Femur (tissue), 1 donor: ENCODE measurements around the gene TPST2.

Source experiments
- DNase-seq: peaks from one replicate; pipeline ENCODE4 v3.0.0-alpha.2; 2017

Gene TPST2

GRCh38 chr22:26610072-26610958, 20.4 kb upstream of the TPST2 start:
- peak; percentile 82 for DNase-seq

DNA sequence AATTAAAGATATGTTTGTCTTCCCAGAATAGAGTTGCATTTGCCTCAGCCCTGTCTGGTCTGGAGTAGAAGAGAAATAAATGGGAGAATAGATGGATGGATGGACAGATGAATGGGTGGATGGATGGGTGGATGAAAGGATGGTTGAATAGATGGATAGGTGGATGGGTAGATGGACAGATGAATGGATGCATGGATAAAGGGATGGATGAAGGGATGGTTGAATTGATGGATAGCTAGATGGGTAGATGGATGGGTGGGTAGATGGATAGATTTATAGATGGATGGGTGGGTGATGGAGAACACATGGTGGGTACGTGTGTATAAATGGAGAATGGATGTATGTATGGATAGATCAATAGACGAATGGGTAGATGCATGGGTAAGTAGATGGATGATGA, 19.4 kb upstream of the TPST2 start:
- DNase-seq, result no peak

- DNase-seq, result no peak
Observed at GRCh38 chr22:26608129-26608528, 18.2 kb upstream of the TPST2 start.

DNA sequence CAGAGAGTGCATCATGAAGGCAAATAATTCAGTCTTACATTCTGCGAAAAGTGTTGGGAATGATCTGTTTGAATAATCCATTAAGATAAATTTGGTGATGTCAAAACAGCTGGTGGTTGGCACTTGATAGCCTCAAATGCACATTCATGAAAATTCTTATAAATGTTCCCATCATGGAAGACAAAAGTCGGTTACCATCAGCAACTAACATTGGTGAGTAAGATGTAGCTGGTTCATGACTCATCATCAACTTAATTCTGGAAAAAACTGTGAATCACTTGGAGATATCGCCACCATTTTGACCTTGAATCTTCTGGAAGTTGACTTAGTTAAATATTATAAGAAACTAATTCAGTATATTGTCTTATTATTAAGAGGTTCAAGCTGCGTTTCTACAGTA, 16.7 kb upstream of the TPST2 start:
- DNase-seq, result no peak

DNA sequence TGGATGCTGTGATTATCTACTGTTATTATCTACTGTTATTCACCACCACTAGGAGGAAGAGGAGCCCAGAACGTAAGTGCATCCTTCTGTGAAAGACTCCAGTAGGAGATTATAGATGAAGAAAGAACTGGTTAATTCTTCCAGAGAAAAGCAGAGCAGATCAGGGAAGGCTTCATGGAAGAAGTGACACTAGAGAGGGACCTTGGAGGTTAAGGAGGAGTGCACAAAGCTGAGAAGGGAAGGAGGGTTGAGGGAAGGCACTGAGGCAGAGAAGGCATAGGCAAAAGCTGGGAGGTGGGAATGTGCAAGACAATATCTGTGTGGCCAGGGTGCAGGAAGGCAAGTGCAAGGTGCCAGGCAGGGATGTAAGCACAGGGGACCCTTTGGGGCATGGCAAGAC, 14.4 kb upstream of the TPST2 start:
- no peak for DNase-seq

DNA sequence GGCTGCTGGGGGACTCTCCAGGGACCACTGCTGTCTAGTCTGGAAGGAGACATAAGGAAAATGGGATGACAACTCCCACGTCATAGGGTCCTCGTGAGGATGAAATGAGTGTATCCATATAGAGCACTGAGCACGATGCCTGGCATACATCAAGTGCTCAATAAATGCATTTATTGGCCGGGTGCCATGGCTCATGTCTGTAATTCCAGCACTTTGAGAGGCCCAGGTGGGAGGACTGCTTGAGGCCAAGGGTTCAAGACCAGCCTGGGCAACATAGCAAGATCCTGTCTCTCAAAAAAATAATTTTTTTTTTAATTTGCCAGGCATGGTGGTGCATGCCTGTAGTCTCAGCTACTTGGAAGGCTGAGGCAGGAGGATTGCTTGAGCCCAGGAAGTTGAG, 12.2 kb upstream of the TPST2 start:
- DNase-seq, result no peak

DNA sequence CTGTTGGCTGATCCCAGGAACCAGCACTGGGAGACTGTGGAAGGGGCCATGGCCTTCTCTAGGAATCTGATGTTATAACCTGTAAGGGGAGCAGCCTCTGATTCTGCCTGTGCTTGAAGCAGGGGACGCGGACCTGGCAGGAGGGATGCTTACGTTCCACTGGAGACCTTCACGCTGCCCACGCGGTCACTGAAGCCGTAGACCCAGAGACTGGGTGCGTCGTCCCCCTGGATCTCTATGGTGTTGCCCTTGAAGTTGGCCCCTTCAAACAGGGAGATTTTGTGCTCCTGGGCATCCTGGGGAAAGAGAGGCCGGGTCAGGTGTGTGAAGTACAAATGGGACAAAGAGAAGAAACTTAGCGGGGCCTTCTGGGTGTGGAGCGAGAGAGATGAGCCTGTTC, 11.8 kb upstream of the TPST2 start:
- DNase-seq, result no peak

GRCh38 chr22:26599505-26599904, 9.6 kb upstream of the TPST2 start:
- DNase-seq, result no peak

DNA sequence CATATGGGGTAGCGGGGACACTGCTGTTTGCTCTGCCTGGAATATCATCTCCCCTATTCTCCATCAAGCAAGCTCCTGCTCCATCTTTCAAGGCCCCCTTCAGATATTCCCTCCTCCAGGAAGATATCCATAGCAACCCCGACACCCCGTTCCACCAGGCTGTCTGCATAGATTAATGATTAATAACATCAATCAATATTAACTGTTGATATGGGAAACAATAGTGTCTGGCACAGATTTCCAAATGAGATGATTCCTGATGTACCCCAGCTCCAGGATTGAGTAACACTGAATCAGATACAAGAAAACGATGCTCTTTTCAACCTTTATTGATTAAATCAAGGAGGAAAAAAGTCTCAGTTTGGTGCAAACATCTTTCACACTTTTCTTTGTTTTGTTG, 7.5 kb upstream of the TPST2 start:
- no peak for DNase-seq

DNA sequence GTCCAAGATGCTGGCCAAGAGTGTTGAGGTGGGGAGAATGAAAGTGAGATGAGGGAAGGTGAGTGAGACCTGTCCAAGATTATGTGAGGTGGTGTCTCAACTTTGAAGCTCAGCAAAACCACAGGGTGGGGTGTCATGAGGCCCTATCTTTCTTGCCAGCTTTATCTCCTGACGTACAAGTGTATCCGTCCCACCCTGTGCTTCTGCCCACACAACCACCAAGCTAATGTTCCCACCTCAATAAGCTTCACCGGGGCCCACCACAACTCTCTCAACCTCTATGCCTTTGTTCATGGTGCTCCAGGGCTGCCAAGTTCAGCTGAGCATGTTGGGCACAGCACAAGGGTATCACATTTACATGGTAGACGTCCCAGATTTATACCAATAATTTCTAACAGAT, 7.1 kb upstream of the TPST2 start:
- DNase-seq, result no peak

- no peak for DNase-seq
Observed at GRCh38 chr22:26593763-26594162, 3.8 kb upstream of the TPST2 start.

- no peak for DNase-seq
Observed at GRCh38 chr22:26592421-26592891, 2.5 kb upstream of the TPST2 start.

DNA sequence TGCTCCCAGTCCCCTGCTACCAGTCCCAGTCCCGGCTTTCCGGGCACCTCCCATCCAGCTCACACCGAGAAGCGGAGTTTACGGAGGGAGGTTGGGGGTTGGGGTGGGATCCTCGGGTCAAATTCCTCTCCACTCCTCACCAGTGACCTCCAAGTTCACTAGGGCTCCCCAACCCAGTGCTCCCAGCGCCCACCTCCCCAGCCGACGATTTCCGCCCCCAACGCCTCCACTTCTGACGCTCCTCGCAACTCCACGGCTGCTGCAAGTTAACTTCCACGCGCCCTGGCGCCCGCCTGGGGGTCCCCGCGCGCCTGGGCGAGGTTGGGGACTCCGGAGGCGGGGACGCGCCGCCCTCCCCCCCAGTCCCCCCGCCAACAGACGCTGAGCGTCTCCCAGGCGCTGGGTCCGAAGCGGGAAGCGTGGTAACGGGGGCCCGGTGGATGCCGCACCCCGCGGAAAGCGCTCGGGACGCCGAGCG, 526 bp downstream of the TPST2 start:
- DNase-seq, result peak; percentile 49

GRCh38 chr22:26588729-26589366, 1.1 kb downstream of the TPST2 start:
- no peak for DNase-seq

GRCh38 chr22:26587991-26588613, 1.8 kb downstream of the TPST2 start:
- no peak for DNase-seq

DNA sequence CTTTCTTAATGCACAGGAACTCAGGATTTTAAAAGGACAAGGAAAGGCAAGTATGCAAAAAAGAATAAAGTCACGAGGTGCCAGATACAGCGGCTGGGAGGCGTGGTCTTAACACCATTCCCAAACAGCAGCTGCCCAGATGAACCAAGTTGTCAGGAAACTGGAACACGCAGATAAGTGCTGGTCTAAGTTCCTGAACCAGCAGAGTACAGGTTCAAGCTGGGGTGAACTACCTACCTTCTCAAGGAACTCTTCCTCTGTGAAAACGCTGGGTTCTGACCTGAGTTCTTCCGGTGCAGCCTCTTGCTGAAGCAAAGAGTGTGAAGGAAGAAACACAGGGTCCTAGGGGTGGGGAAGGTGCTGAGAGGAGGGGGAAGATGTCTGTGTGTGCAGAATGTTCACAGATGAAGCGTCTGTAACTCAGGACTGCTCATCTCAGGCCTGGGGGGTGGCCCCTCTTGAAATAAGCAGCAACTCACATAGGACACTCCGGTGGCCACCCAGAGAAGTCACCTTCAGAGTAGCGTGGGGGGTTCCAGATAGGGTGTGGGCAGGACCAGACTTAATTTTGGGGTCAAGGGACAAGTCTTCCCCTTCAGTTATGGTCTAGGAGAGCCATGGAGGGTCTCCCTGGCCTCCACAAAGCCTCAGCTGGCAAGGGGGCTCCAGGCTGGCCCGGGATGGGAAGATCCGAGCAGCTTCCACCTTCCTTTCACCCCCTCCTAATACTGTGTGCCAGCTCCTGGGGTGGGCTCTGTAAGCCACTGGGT, 3.2 kb downstream of the TPST2 start:
- no peak for DNase-seq

DNA sequence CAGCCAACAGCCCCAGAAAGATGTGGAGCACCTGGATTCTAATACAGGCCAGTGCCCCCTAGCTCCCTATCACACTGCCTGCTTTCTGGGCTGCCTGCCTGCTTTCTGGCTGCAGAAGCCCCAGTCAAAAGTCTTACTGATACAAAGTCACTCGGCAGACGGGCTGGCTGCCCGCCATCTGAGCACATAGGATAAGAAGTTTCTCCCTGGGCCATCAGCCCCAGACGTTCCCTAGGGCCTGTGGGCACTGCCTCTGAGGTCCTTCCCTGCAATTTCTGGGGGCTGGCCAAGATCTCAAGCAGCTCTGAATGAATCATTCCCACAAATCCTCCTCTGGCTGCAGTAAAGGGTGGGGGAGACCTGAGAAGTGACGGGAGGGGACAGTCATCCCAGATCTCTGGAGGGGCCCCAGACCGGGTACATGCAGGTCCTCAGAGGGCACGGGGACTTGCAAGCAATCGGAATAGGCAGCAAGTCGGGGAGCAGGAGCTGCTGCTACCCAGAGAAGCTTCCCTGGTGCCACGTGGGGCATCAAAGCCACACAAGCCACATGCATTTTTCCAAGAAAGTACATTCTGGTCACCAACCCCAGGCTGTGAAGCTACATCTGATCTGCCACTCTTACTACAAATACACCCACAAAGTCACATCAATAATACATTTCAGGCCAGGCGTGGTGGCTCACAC, 4.7 kb downstream of the TPST2 start:
- DNase-seq, result peak; percentile 80

DNA sequence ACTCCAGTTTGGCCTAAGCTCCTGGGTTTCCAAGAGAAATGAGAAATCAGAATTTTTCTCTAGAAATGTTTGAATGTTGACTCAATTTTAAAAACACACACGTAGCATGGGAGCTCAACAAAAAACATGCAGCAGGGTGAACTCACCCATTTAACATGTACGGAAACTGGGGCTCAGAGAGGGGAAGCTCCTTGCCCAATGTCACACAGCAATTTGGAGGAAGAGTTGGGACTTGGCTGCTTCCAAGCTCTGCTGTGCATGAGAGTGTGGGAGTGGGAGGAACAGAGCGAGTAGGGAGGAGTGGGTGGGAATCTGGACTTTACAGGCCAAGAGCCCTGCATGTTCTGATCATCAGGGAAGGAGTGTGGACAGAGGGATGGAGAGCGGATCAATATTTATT, 5.9 kb downstream of the TPST2 start:
- DNase-seq, result no peak

DNA sequence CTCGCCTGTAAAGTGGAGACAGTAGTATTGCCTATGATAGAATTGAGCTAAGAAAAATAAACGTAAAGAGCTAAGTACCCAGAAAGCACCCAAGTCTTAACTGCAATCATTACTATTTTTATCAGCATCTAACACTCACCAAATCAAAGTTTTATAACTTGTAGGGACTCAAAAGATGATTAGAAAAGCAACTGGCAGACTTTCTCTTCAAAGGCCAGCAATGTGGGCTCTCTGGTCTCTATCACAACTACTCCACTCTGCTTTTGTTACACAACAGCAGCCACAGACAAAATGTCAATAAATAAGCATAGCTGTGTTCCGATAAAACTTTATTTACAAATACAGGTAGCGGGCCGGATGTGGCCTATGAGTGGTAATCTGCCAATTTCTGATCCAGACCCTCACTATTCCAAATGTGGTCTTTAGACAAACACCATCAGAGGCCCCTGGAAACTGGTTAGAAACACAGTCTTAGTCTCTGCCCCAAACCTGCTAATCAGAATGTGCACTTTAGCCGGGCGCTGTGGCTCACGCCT, 8.2 kb downstream of the TPST2 start:
- no peak for DNase-seq

DNA sequence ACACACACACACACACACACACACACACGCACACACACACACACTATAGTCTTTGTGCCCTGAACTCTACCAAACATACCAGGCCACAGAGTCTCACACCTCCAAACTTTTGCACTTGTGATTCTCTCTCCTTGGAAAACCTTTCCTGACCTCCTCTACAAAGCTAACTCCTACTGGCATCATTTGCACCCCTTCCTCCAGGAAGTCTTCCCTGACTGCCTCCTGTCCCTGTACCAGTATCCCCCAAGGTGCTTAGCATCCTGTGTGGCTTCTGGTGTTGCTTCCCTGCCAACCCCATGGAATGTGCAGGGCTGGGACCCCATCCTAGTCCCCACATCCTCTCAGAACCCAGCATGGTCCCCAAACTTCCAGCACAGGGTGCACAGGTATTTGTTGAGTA, 8.9 kb downstream of the TPST2 start:
- DNase-seq, result no peak

DNA sequence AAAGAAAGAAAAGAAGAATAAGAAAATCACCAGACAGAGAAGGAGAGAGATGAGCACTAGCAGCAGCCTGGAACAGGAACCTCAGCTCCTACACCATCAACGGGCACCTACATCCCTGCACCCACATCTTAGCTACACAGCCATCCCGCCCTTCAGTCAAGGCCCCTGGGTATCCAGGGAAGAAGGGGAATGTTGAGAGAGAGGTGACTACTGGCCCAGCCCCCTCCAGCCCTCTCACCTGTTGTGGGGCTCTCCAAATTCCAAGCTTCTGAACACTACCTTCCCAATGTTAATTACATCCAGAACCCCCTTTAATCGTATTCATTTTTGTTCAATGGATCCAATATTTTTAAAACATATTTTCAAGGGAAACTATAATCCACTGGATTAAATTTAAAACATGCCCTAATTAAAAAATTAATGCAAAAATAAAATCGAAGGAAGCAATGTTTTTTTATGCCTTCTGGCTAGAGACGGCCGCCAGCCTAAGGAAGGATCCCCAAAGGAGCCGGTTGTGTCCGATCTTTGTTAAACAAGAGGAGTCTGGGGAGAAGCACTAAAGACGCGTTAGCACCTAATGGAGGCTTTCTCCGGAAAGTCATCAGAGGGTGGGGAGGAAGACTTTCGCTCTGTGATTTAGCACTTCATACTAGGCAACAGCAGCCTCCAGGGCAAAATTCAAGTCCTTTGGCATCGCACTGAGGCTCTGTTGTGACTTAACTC, 9.5 kb downstream of the TPST2 start:
- no peak for DNase-seq
